GM12872 (cell line): ENCODE measurements around the gene SETD5.

ENCODE experiments used
- CTCF ChIP-seq: IDR thresholded peaks from 3 replicates; pipeline ENCODE4 v1.5.1; 2011; ENCODE audit warnings: low read depth, mild to moderate bottlenecking, low read length, moderate library complexity; ENCODE audit not compliant: insufficient read depth

Gene SETD5

GRCh38 chr3:9430733-9431132, 33.3 kb downstream of the SETD5 start:
- TF ChIP-seq CTCF: no peak

- no peak for TF ChIP-seq CTCF
Measured at GRCh38 chr3:9433627-9434521, 36.5 kb downstream of the SETD5 start.

GRCh38 chr3:9435316-9435715, 37.9 kb downstream of the SETD5 start:
- no peak for TF ChIP-seq CTCF

- TF ChIP-seq CTCF: no peak
Measured at GRCh38 chr3:9439331-9439730, 41.9 kb downstream of the SETD5 start.

GRCh38 chr3:9441501-9442221, 44.2 kb downstream of the SETD5 start:
- no peak for TF ChIP-seq CTCF

GRCh38 chr3:9448071-9448470, 50.7 kb downstream of the SETD5 start:
- TF ChIP-seq CTCF: no peak

- no peak for TF ChIP-seq CTCF
Measured at GRCh38 chr3:9448643-9449042, 51.2 kb downstream of the SETD5 start.
